Neuronal stem cell (in vitro differentiated cells): ENCODE results near the gene CMSS1.

Source experiments
- DNase-seq: peaks from one replicate; pipeline ENCODE4 v3.0.0-alpha.2; 2013; ENCODE audit warnings: low spot score
- H2AFZ ChIP-seq: one replicate; pipeline ENCODE4 v1.6.1; 2013; ENCODE audit warnings: mild to moderate bottlenecking, low read length, inconsistent platforms
- H2AK5ac ChIP-seq: 2 replicates; pipeline ENCODE4 v1.6.1; 2013; ENCODE audit warnings: low read depth, mild to moderate bottlenecking, inconsistent platforms, low read length, moderate library complexity, mixed read lengths
- H2BK120ac ChIP-seq: 2 replicates; pipeline ENCODE4 v1.6.1; 2013; ENCODE audit warnings: low read depth, mild to moderate bottlenecking, inconsistent platforms, low read length, moderate library complexity, mixed read lengths
- H2BK12ac ChIP-seq: one replicate; pipeline ENCODE4 v1.6.1; 2013; ENCODE audit warnings: low read length, inconsistent platforms
- H2BK15ac ChIP-seq: 2 replicates; pipeline ENCODE4 v1.6.1; 2013; ENCODE audit warnings: mild to moderate bottlenecking, low read length, inconsistent platforms, mixed read lengths
- H2BK5ac ChIP-seq: one replicate; pipeline ENCODE4 v1.6.1; 2013; ENCODE audit warnings: inconsistent platforms, mild to moderate bottlenecking, low read length, moderate library complexity
- H3K14ac ChIP-seq: one replicate; pipeline ENCODE4 v1.6.1; 2013; ENCODE audit warnings: low read length, inconsistent platforms
- H3K18ac ChIP-seq: 2 replicates; pipeline ENCODE4 v1.6.1; 2013; ENCODE audit warnings: low read length, inconsistent platforms
- H3K23ac ChIP-seq: 2 replicates; pipeline ENCODE4 v1.6.1; 2013; ENCODE audit warnings: low read depth, mild to moderate bottlenecking, mixed read lengths, low read length, inconsistent platforms; ENCODE audit not compliant: poor library complexity
- H3K27ac ChIP-seq: replicated peaks from 3 replicates; pipeline ENCODE4 v1.5.1; 2013; ENCODE audit warnings: low read length, inconsistent platforms
- H3K27me3 ChIP-seq, 3 experiments: 2 replicates each; pipeline ENCODE4 v1.6.1; 2013; ENCODE audit warnings: low read length in 3 of 3, mild to moderate bottlenecking in 2 of 3, inconsistent platforms in 1 of 3, low read depth in 1 of 3, mixed read lengths in 1 of 3, moderate library complexity in 1 of 3; ENCODE audit not compliant: control insufficient read depth in 3 of 3, insufficient read depth in 3 of 3
- H3K36me3 ChIP-seq, 2 donors: replicated peaks in 1 of 2; 2 replicates each; pipeline ENCODE4 v1.6.1; 2013; ENCODE audit warnings: low read length in 2 of 2; ENCODE audit not compliant: control insufficient read depth in 2 of 2, insufficient read depth in 2 of 2
- H3K4ac ChIP-seq: 2 replicates; pipeline ENCODE4 v1.6.1; 2013; ENCODE audit warnings: inconsistent platforms, mild to moderate bottlenecking, low read length, moderate library complexity
- H3K4me1 ChIP-seq, 2 donors: 1 replicate in 1 of 2; 2 replicates in 1 of 2; pipeline ENCODE4 v1.6.1; 2013; ENCODE audit warnings: low read length in 2 of 2, low read depth in 1 of 2; ENCODE audit not compliant: control insufficient read depth in 2 of 2, insufficient read depth in 1 of 2
- H3K4me2 ChIP-seq: one replicate; pipeline ENCODE4 v1.6.1; 2013; ENCODE audit warnings: mild to moderate bottlenecking, low read length, inconsistent platforms; ENCODE audit not compliant: insufficient read depth, poor library complexity, severe bottlenecking
- H3K4me3 ChIP-seq, 2 donors: 2 replicates each; pipeline ENCODE4 v1.5.1; 2013; ENCODE audit warnings: low read length in 2 of 2, mild to moderate bottlenecking in 2 of 2, inconsistent platforms in 1 of 2, moderate library complexity in 1 of 2
- H3K79me1 ChIP-seq: one replicate; pipeline ENCODE4 v1.6.1; 2013; ENCODE audit warnings: low read depth, mild to moderate bottlenecking, inconsistent platforms, low read length, moderate library complexity
- H3K9ac ChIP-seq: one replicate; pipeline ENCODE4 v1.6.1; 2013; ENCODE audit warnings: mild to moderate bottlenecking, low read depth, low read length, inconsistent platforms; ENCODE audit not compliant: poor library complexity
- H3K9me3 ChIP-seq, 2 donors: replicated peaks in 1 of 2; 2 replicates each; pipeline versions ENCODE3 to v1.6.1; 2013; ENCODE audit warnings: low read length in 2 of 2, mild to moderate bottlenecking in 2 of 2, inconsistent platforms in 1 of 2, low read depth in 1 of 2, mixed read lengths in 1 of 2, moderate library complexity in 1 of 2; ENCODE audit not compliant: control insufficient read depth in 2 of 2, insufficient read depth in 1 of 2
- H4K8ac ChIP-seq: one replicate; pipeline ENCODE4 v1.6.1; 2013; ENCODE audit warnings: low read depth, mild to moderate bottlenecking, inconsistent platforms, low read length, moderate library complexity
- H4K91ac ChIP-seq: one replicate; pipeline ENCODE4 v1.6.1; 2013; ENCODE audit warnings: low read length, low read depth, mild to moderate bottlenecking, inconsistent platforms; ENCODE audit not compliant: poor library complexity
- WGBS, 2 donors: extraction: QIAGEN DNeasy Blood & Tissue Kit; methylation state at CpG; one replicate each; pipeline ENCODE4 v1.1.7; 2013; ENCODE audit warnings: missing lambda C conversion rate in 2 of 2, mixed read lengths in 1 of 2; ENCODE audit not compliant: insufficient read length in 2 of 2, insufficient replicate concordance in 1 of 2; ENCODE audit errors: extremely low coverage in 2 of 2; 5-methylcytosine and 5-hydroxymethylcytosine counted together

The CMSS1 gene

GRCh38 chr3:99836681-99837080 is 19.0 kb downstream of the CMSS1 start:
- H3K18ac ChIP-seq: no peak overlapping the region
- no peak overlapping the region for H4K8ac ChIP-seq
- no peak overlapping the region for H3K27ac ChIP-seq
- WGBS, 2 donors: no CpG with 5 or more reads among the region's 3 CpGs
- H2BK15ac ChIP-seq: no peak overlapping the region
- H2AK5ac ChIP-seq: no peak overlapping the region
- H3K4me3 ChIP-seq: no peak overlapping the region
- no peak overlapping the region for H3K23ac ChIP-seq
- H3K27me3 ChIP-seq: no peaks in the 10 kb centered on the region
- H3K36me3 ChIP-seq: no peaks in the 10 kb centered on the region
- DNase-seq: no peak
- no peak overlapping the region for H2BK12ac ChIP-seq
- H3K14ac ChIP-seq: no peak overlapping the region
- no peak overlapping the region for H3K9ac ChIP-seq
- H2AFZ ChIP-seq: no peak overlapping the region
- peaks cover 3% of the 10 kb centered on the region for H3K79me1 ChIP-seq
- no peaks in the 10 kb centered on the region for H3K9me3 ChIP-seq
- H4K91ac ChIP-seq: no peak overlapping the region
- H3K4me1 ChIP-seq: no peaks in the 10 kb centered on the region
- no peak overlapping the region for H3K4ac ChIP-seq
- no peak overlapping the region for H2BK5ac ChIP-seq
- H2BK120ac ChIP-seq: no peak overlapping the region
- no peak overlapping the region for H3K4me2 ChIP-seq

- Histone ChIP-seq H4K91ac (no peak overlapping the region), H3K18ac (no peak overlapping the region), H3K14ac (no peak overlapping the region), H3K27ac (no peak overlapping the region), H2BK15ac (no peak overlapping the region), H2AFZ (no peak overlapping the region), H3K9ac (no peak overlapping the region), H2BK120ac (no peak overlapping the region), H3K27me3 (no peaks in the 10 kb centered on the region), H3K79me1 (peaks cover 3% of the 10 kb centered on the region), H3K4me3 (no peak overlapping the region), H3K4ac (no peak overlapping the region), H2BK12ac (no peak overlapping the region), H2AK5ac (no peak overlapping the region), H3K9me3 (no peaks in the 10 kb centered on the region), H2BK5ac (no peak overlapping the region), H3K23ac (no peak overlapping the region), H3K4me1 (no peaks in the 10 kb centered on the region), H3K36me3 (no peaks in the 10 kb centered on the region), H4K8ac (no peak overlapping the region), H3K4me2 (no peak overlapping the region)
- no peak for DNase-seq
- WGBS, 2 donors: no CpG with 5 or more reads among the region's 1 CpG
Measured at GRCh38 chr3:99837715-99838114, 20.1 kb downstream of the CMSS1 start.

- Histone ChIP-seq H2BK120ac (no peak overlapping the region), H3K9ac (no peak overlapping the region), H3K79me1 (peaks cover 3% of the 10 kb centered on the region), H2BK15ac (no peak overlapping the region), H3K27ac (no peak overlapping the region), H2BK5ac (no peak overlapping the region), H2AK5ac (no peak overlapping the region), H2AFZ (no peak overlapping the region), H3K4me1 (peaks cover 2 to 4% of the 10 kb centered on the region in 2 donors), H4K8ac (no peak overlapping the region), H3K23ac (no peak overlapping the region), H3K14ac (no peak overlapping the region), H4K91ac (no peak overlapping the region), H2BK12ac (no peak overlapping the region), H3K36me3 (no peaks in the 10 kb centered on the region), H3K4me3 (no peak overlapping the region), H3K4ac (no peak overlapping the region), H3K27me3 (no peaks in the 10 kb centered on the region), H3K4me2 (no peak overlapping the region), H3K9me3 (no peaks in the 10 kb centered on the region), H3K18ac (no peak overlapping the region)
- no peak for DNase-seq
Measured at GRCh38 chr3:99838755-99839154, 21.1 kb downstream of the CMSS1 start.

- Histone ChIP-seq H3K14ac (no peak overlapping the region), H2AK5ac (no peak overlapping the region), H3K23ac (no peak overlapping the region), H2BK15ac (no peak overlapping the region), H3K4ac (no peak overlapping the region), H3K79me1 (peaks cover 3% of the 10 kb centered on the region), H3K36me3 (no peaks in the 10 kb centered on the region), H3K4me2 (no peak overlapping the region), H2BK5ac (no peak overlapping the region), H4K8ac (no peak overlapping the region), H3K9ac (no peak overlapping the region), H3K18ac (no peak overlapping the region), H2BK120ac (no peak overlapping the region), H2BK12ac (no peak overlapping the region), H3K9me3 (no peaks in the 10 kb centered on the region), H3K27me3 (no peaks in the 10 kb centered on the region), H2AFZ (no peak overlapping the region), H3K27ac (no peak overlapping the region), H4K91ac (no peak overlapping the region), H3K4me3 (no peak overlapping the region), H3K4me1 (peaks cover 2 to 4% of the 10 kb centered on the region in 2 donors)
- DNase-seq: no peak
- no CpG with 5 or more reads among the region's 1 CpG for WGBS, 2 donors
Measured at GRCh38 chr3:99839613-99840012, 22.0 kb downstream of the CMSS1 start.
